Retinal pigment epithelial cell (primary cell): ENCODE results near the gene CAV2.

ENCODE experiments used
- DNase-seq: peaks from one replicate; pipeline ENCODE4 v3.0.0-alpha.2; 2010; ENCODE audit warnings: low read depth
- H3K4me3 ChIP-seq: 2 replicates; pipeline ENCODE4 v1.5.1; 2011; ENCODE audit warnings: mild to moderate bottlenecking, low read length, control low read depth, moderate library complexity
- CTCF ChIP-seq: conservative IDR thresholded peaks from 2 replicates; pipeline ENCODE4 v1.5.1; 2011; ENCODE audit warnings: low read depth, low read length, control low read depth, inconsistent platforms

The CAV2 gene

GRCh38 chr7:116511552-116512519, 12.3 kb downstream of the CAV2 start:
- no peak overlapping the region for H3K4me3 ChIP-seq
- no peak for TF ChIP-seq CTCF
- no peak for DNase-seq

GRCh38 chr7:116512520-116513188, 13.1 kb downstream of the CAV2 start:
- DNase-seq: no peak
- H3K4me3 ChIP-seq: no peak overlapping the region
- TF ChIP-seq CTCF: no peak

GRCh38 chr7:116515584-116515983, 16.0 kb downstream of the CAV2 start:
- TF ChIP-seq CTCF: no peak
- DNase-seq: no peak
- no peak overlapping the region for H3K4me3 ChIP-seq

GRCh38 chr7:116516324-116516723, 16.8 kb downstream of the CAV2 start:
- TF ChIP-seq CTCF: no peak
- no peak for DNase-seq
- H3K4me3 ChIP-seq: no peak overlapping the region

GRCh38 chr7:116517626-116518025, 18.1 kb downstream of the CAV2 start:
- TF ChIP-seq CTCF: no peak

GRCh38 chr7:116518961-116519360, 19.4 kb downstream of the CAV2 start:
- no peak for TF ChIP-seq CTCF
- no peak for DNase-seq
- no peak overlapping the region for H3K4me3 ChIP-seq

More at GRCh38 chr7:116517626-116518025, 18.1 kb downstream of the CAV2 start:
- no peak overlapping the region for H3K4me3 ChIP-seq
- DNase-seq: no peak
